ENCODE results near the gene TCTN3.
"Not testable (repeated sequence)": the region's sequence is repeated elsewhere in the genome, so short reads cannot be mapped to it uniquely, and the experiment has no call there.

The TCTN3 gene

DNA sequence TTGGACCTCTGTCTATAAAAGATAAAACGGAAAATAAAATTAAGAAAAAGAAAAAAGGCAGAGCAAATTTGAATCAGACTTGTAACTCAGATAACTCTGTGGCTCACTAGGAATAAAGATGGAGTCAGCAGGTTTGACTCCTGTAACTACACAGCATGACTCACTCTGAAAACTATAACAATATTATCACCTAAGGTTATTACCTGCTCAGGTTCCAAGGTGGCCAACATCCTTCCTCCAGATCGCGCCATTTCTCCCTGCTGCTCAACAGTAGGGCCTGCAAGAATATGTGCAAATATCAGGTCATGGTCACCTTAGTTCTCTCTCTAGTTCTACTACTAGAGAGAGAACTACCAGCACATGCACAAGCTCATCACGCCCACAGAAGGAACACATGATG is 67.2 kb downstream of the TCTN3 start:
- no peak for DNase-seq
- Histone ChIP-seq H3K36me3 (peaks cover 43 to 87% (median 84%) of the 10 kb centered on the region in 3 donors), H3K27ac (no peak overlapping the region), H3K27me3 (no peaks in the 10 kb centered on the region), H3K9me3 (no peaks in the 10 kb centered on the region), H3K4me3 (no peak overlapping the region), H3K4me1 (no peaks in the 10 kb centered on the region)
- TF ChIP-seq, protein P1, sequence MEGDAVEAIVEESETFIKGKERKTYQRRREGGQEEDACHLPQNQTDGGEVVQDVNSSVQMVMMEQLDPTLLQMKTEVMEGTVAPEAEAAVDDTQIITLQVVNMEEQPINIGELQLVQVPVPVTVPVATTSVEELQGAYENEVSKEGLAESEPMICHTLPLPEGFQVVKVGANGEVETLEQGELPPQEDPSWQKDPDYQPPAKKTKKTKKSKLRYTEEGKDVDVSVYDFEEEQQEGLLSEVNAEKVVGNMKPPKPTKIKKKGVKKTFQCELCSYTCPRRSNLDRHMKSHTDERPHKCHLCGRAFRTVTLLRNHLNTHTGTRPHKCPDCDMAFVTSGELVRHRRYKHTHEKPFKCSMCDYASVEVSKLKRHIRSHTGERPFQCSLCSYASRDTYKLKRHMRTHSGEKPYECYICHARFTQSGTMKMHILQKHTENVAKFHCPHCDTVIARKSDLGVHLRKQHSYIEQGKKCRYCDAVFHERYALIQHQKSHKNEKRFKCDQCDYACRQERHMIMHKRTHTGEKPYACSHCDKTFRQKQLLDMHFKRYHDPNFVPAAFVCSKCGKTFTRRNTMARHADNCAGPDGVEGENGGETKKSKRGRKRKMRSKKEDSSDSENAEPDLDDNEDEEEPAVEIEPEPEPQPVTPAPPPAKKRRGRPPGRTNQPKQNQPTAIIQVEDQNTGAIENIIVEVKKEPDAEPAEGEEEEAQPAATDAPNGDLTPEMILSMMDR (IDR thresholded peaks at IDR 0.05), result no peak
- intact Hi-C loops (cut with DNase I; ENCODE audit: low total_unique reads), result no loop called here

DNA sequence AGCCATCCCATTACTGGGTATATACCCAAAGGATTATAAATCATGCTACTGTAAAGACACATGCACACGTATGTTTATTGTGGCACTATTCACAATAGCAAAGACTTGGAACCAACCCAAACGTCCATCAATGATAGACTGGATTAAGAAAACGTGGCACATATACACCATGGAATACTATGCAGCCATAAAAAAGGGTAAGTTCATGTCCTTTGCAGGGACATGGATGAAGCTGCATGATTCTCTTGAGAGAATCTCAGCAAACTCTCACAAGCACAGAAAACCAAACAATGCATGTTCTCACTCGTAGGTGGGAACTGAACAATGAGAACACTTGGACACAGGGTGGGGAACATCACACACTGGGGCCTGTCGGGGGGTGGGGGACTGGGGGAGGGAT is 73.3 kb downstream of the TCTN3 start:
- intact Hi-C loops (cut with DNase I; ENCODE audit: low total_unique reads); H3K4me1 ChIP-seq; DNase-seq; H3K9me3 ChIP-seq; H3K4me3 ChIP-seq; H3K27me3 ChIP-seq; H3K27ac ChIP-seq: not testable (repeated sequence)
- peaks cover 45 to 88% (median 85%) of the 10 kb centered on the region in 3 donors for H3K36me3 ChIP-seq

DNA sequence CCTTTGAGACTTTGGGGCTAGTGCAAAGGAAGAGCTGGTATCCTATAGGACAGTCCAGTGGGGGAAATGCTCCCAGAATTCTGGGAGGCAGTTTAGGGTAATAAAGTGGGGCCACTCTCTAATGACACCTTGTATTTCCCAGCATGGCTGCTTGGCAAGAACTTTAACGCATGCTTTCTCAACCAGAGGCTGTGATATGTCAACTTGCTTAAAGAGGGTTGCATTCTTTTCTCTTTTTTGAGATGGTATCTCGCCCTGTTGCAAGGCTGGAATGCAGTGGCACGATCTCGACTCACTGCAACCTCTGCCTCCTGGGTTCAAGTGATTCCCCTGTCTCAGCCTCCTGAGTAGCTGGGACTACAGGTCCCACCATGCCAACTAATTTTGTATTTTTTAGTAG is 75.6 kb downstream of the TCTN3 start:
- no peak overlapping the region for H3K27ac ChIP-seq
- H3K4me1 ChIP-seq, result no peaks in the 10 kb centered on the region
- no peak for DNase-seq
- no peaks in the 10 kb centered on the region for H3K27me3 ChIP-seq
- TF ChIP-seq, protein P1 (IDR thresholded peaks at IDR 0.05), result no peak
- H3K36me3 ChIP-seq, result peaks cover 33 to 88% (median 87%) of the 10 kb centered on the region in 3 donors
- intact Hi-C loops (cut with DNase I; ENCODE audit: low total_unique reads), result no loop called here
- H3K9me3 ChIP-seq, result no peaks in the 10 kb centered on the region
- H3K4me3 ChIP-seq, result no peak overlapping the region

DNA sequence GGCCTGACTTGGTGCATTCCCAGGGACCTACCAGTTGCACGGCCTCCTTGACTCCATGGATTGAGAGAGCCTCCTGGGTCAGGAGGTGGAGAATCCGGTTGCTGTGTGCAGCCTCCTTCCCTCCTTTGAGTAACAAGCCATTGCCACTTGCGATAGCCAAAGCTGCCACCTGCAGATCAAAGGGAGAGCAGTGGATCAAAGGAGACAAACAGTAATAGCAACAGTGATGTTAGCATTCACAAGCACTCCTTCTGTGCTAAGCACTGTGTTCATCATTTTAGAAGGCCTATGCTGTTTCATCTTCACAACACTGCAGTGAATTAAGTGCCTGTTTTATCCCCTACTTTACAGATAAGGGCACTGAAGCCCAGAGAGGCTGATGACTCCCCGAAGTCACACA is 77.3 kb downstream of the TCTN3 start:
- TF ChIP-seq, protein P1 (IDR thresholded peaks at IDR 0.05), result no peak
- Histone ChIP-seq H3K27me3 (no peaks in the 10 kb centered on the region), H3K27ac (no peak overlapping the region), H3K4me3 (no peak overlapping the region), H3K4me1 (no peaks in the 10 kb centered on the region), H3K9me3 (no peaks in the 10 kb centered on the region), H3K36me3 (peaks cover 41 to 96% (median 88%) of the 10 kb centered on the region in 3 donors)
- intact Hi-C loops (cut with DNase I; ENCODE audit: low total_unique reads), result no loop called here
- DNase-seq, result no peak

Measured in tibial artery (tissue), 4 donors.